HG03521 (cell line): ENCODE measurements around the gene SPON1.
"Not testable (repeated sequence)": the region's sequence is repeated elsewhere in the genome, so short reads cannot be mapped to it uniquely, and the experiment has no call there.

Source experiments
- ATAC-seq: cut with Tn5 transposase; IDR thresholded peaks from one replicate; pipeline ENCODE4 v1.9.1; 2021; ENCODE audit warnings: mild to moderate bottlenecking, moderate library complexity; ENCODE audit not compliant: unreplicated experiment

The SPON1 gene

GRCh38 chr11:13974631-13975030, 12.1 kb downstream of the SPON1 start:
- ATAC-seq: no peak

GRCh38 chr11:13983081-13983751, 20.7 kb downstream of the SPON1 start:
- ATAC-seq: no peak

- ATAC-seq: no peak
These were observed 22.3 kb downstream of the SPON1 start for GRCh38 chr11:13984616-13985450.

- ATAC-seq: not testable (repeated sequence)
These were observed 24.2 kb downstream of the SPON1 start for GRCh38 chr11:13986695-13987094.

- ATAC-seq: not testable (repeated sequence)
These were observed 29.8 kb downstream of the SPON1 start for GRCh38 chr11:13992158-13992856.

- ATAC-seq: no peak
These were observed 30.7 kb downstream of the SPON1 start for GRCh38 chr11:13993096-13993765.

GRCh38 chr11:13997881-13998280, 35.4 kb downstream of the SPON1 start:
- no peak for ATAC-seq

GRCh38 chr11:13999704-14000103, 37.2 kb downstream of the SPON1 start:
- no peak for ATAC-seq

GRCh38 chr11:14001597-14001996, 39.1 kb downstream of the SPON1 start:
- no peak for ATAC-seq

GRCh38 chr11:14007566-14007965, 45.0 kb downstream of the SPON1 start:
- ATAC-seq: no peak

GRCh38 chr11:14010665-14011064, 48.1 kb downstream of the SPON1 start:
- no peak for ATAC-seq

- ATAC-seq: no peak
These were observed 50.3 kb downstream of the SPON1 start for GRCh38 chr11:14012846-14013245.

- no peak for ATAC-seq
These were observed 53.2 kb downstream of the SPON1 start for GRCh38 chr11:14015711-14016110.

- no peak for ATAC-seq
These were observed 55.9 kb downstream of the SPON1 start for GRCh38 chr11:14018441-14018840.

GRCh38 chr11:14021738-14022137, 59.2 kb downstream of the SPON1 start:
- ATAC-seq: no peak

GRCh38 chr11:14022251-14022650, 59.7 kb downstream of the SPON1 start:
- ATAC-seq: no peak

GRCh38 chr11:14022821-14023220, 60.3 kb downstream of the SPON1 start:
- ATAC-seq: no peak

- ATAC-seq: no peak
These were observed 64.4 kb downstream of the SPON1 start for GRCh38 chr11:14026961-14027360.

- no peak for ATAC-seq
These were observed 65.0 kb downstream of the SPON1 start for GRCh38 chr11:14027525-14027924.

GRCh38 chr11:14029440-14029839, 66.9 kb downstream of the SPON1 start:
- no peak for ATAC-seq
